Activated T-helper 1 cell treated with Interleukin-2 at 50 U/mL for 16 hours (primary cell): Measurements from ENCODE around the gene RHO.

Source experiments
- DNase-seq: peaks from one replicate; pipeline ENCODE4 v3.0.0-alpha.2; 2020; ENCODE audit warnings: low read depth

The RHO gene

GRCh38 chr3:129519896-129520715 lies 8.3 kb upstream of the RHO start:
- DNase-seq: no peak

GRCh38 chr3:129520960-129521359 lies 7.5 kb upstream of the RHO start:
- no peak for DNase-seq

- DNase-seq: no peak
Measured at GRCh38 chr3:129521611-129522010, 6.8 kb upstream of the RHO start.

- DNase-seq: no peak
Measured at GRCh38 chr3:129522953-129523352, 5.5 kb upstream of the RHO start.

GRCh38 chr3:129524081-129524480 lies 4.4 kb upstream of the RHO start:
- DNase-seq: no peak

GRCh38 chr3:129525341-129525968 lies 3.0 kb upstream of the RHO start:
- DNase-seq: no peak

- DNase-seq: no peak
Measured at GRCh38 chr3:129526121-129526900, 2.1 kb upstream of the RHO start.

GRCh38 chr3:129527262-129527661 lies 1.2 kb upstream of the RHO start:
- DNase-seq: no peak

- DNase-seq: no peak
Measured at GRCh38 chr3:129529436-129530210, 1.2 kb downstream of the RHO start.

GRCh38 chr3:129530251-129530791 lies 1.9 kb downstream of the RHO start:
- no peak for DNase-seq

- DNase-seq: no peak
Measured at GRCh38 chr3:129530821-129531220, 2.4 kb downstream of the RHO start.

GRCh38 chr3:129531699-129532098 lies 3.3 kb downstream of the RHO start:
- no peak for DNase-seq

- no peak for DNase-seq
Measured at GRCh38 chr3:129532261-129532660, 3.8 kb downstream of the RHO start.

GRCh38 chr3:129533406-129533805 lies 5.0 kb downstream of the RHO start:
- no peak for DNase-seq

- DNase-seq: no peak
Measured at GRCh38 chr3:129534428-129535027, 6.1 kb downstream of the RHO start.

GRCh38 chr3:129535075-129535474 lies 6.6 kb downstream of the RHO start:
- DNase-seq: no peak

- no peak for DNase-seq
Measured at GRCh38 chr3:129536374-129536667, 7.9 kb downstream of the RHO start.

GRCh38 chr3:129536804-129537203 lies 8.4 kb downstream of the RHO start:
- no peak for DNase-seq

- DNase-seq: no peak
Measured at GRCh38 chr3:129539206-129539605, 10.8 kb downstream of the RHO start.

GRCh38 chr3:129540776-129541516 lies 12.5 kb downstream of the RHO start:
- no peak for DNase-seq

GRCh38 chr3:129542747-129543146 lies 14.3 kb downstream of the RHO start:
- DNase-seq: no peak
